DOHH2 (cell line): ENCODE results near the gene SLC12A6.

Experiments
- EZH2phosphoT487 ChIP-seq: fragments of 200-600 bp; sonication (generic); IDR thresholded peaks from 2 replicates; pipeline ENCODE4 v1.6.1; 2017; ENCODE audit warnings: borderline replicate concordance, mild to moderate bottlenecking, antibody characterized with exemption, low read length, moderate library complexity, mixed read lengths
- TF ChIP-seq, protein P1 (sequence below): fragments of 200-600 bp; sonication (generic); IDR thresholded peaks from one replicate; pipeline ENCODE4 v1.5.1; 2014; ENCODE audit warnings: antibody characterized with exemption, mild to moderate bottlenecking, low read depth, low read length; ENCODE audit not compliant: poor library complexity, severe bottlenecking

DNA sequence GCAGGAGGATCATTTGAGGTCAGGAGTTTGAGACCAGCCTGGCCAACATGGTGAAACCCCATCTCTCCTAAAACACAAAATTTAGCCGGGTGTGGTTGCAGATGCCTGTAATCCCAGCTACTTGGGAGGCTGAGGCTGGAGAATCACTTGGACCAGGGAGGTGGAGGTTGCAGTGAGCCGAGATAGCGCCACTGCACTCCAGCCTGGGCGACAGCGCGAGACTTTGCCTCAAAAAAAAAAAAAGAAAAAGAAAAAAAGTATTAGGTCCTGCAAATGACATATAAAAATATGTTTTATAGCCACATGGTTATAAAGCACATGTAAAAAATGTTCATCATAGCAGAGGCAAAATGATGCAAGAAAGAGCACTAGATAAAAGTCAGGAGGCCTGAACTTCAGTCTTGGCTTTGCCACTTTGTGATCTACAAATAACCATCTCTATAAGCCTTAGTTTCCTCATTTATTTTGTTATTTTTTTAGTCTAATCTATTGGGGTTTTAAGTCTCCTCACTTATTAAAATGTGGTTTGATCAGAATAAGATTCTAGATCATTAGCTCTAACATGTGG lies 4.9 kb downstream of the SLC12A6 start:
- TF ChIP-seq, protein P1, sequence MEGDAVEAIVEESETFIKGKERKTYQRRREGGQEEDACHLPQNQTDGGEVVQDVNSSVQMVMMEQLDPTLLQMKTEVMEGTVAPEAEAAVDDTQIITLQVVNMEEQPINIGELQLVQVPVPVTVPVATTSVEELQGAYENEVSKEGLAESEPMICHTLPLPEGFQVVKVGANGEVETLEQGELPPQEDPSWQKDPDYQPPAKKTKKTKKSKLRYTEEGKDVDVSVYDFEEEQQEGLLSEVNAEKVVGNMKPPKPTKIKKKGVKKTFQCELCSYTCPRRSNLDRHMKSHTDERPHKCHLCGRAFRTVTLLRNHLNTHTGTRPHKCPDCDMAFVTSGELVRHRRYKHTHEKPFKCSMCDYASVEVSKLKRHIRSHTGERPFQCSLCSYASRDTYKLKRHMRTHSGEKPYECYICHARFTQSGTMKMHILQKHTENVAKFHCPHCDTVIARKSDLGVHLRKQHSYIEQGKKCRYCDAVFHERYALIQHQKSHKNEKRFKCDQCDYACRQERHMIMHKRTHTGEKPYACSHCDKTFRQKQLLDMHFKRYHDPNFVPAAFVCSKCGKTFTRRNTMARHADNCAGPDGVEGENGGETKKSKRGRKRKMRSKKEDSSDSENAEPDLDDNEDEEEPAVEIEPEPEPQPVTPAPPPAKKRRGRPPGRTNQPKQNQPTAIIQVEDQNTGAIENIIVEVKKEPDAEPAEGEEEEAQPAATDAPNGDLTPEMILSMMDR: no peak
- no peak for TF ChIP-seq EZH2phosphoT487
